HG02623 (cell line): ENCODE measurements around the gene HIGD1B.

ENCODE experiments used
- ATAC-seq: cut with Tn5 transposase; IDR thresholded peaks from one replicate; pipeline ENCODE4 v1.9.1; 2021; ENCODE audit warnings: moderate library complexity; ENCODE audit not compliant: unreplicated experiment

Gene HIGD1B

DNA sequence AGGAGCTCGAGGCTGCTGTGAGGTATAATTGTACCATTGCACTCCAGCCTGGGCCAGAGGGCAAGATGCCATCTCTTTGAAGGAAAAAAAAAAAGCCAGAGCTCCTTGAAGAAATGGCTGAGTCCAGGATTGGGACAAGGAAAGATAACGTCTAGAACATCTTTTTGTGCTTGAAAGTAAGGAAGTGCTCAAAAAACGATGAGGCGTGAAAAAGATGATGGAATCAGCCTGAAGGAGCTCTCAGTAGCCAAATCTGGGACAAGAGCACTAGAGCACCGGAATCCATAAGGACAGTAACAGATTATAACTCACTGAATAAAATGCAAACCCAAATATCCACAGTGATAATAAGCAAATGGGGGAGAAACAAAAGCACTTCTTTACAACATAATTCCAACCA is 29.4 kb downstream of the HIGD1B start:
- no peak for ATAC-seq

GRCh38 chr17:44878627-44879221 is 31.0 kb downstream of the HIGD1B start:
- ATAC-seq: no peak

- no peak for ATAC-seq
These were observed 31.7 kb downstream of the HIGD1B start for GRCh38 chr17:44879376-44879775.

GRCh38 chr17:44880062-44880461 is 32.4 kb downstream of the HIGD1B start:
- ATAC-seq: no peak

GRCh38 chr17:44881145-44881544 is 33.5 kb downstream of the HIGD1B start:
- ATAC-seq: no peak

GRCh38 chr17:44884941-44885340 is 37.3 kb downstream of the HIGD1B start:
- no peak for ATAC-seq

GRCh38 chr17:44887016-44887415 is 39.3 kb downstream of the HIGD1B start:
- ATAC-seq: no peak

DNA sequence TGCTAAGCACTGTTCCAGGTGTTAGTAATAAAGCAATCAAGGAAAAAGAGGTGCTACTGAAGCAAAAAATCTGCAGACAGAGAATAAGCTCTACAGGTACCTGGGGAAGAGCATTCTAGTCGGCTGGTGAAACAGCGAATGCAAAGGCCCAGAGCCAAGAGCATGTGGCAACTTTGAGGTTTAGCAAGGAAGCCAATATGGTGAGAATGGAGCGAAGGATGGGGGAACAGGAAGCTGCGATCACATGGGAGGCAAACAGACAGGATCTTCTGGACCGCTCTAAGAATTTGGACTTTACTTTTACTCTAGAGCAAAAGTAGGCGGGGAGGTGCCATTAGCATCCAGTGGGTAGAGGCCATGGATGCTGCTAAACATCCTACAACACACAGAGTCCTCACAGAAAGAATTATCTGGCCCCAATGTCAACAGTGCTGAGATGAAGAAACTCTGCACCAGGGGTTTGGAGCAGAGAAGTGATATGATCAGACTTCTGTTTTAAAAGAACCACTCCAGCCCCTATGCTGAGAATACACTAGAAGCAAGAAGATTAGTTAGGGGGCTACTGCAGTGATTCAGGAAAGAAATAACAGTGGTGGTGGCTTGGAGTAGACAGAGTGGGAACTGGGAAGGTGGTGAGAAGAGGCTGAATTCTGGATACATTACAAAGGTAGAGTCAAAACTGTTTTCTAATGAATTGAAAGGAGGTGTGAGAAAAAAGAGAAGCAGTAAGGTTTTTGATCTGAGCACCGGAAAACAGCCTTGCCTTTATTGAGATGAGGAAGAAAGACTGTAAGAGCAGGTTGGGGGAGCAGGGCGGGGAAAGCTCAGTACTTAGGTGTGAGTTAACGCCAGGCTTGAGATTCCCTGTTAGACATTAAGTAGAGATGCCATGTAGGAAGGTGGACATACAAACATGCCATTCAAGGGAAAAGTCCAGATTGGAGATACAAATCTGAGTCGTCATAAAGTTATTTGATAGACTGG is 40.6 kb downstream of the HIGD1B start:
- ATAC-seq: no peak

DNA sequence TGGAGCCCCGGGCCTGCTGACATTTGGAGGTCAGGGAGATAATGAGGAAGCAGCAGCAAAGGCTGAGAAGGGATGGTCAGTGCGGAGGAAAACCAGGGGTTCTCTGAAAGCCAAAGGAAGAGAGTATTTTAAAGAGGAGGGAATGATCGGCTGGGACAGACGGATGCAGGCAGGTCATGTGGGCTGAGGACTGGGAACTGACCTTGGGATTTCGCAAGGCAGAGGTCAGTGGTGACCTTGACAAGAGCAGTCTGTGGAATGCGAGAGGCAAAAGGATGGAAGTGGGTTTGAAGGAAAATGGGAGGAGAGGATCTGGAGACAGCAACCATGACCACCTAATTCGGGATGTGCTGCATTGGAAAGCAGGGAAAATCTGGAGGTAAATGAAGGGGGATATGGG is 41.3 kb downstream of the HIGD1B start:
- no peak for ATAC-seq

DNA sequence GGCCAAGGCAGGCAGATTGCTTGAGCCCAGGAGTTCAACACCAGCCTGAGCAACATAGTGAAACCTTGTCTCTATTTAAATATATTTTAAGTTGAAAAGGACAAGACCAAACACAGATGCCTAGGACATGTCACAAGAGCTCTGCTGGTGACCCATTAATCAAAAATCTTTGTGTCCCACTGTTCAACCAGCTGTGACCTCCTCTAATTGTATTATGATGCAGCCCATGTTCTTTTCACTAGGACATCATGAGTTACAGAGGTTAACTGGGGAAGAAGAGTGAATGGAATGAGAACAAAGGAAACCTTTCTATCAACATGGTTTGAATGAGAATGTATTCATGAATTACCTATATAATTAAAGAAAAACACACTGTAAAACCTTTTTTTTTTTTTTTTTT is 44.6 kb downstream of the HIGD1B start:
- ATAC-seq: no peak

DNA sequence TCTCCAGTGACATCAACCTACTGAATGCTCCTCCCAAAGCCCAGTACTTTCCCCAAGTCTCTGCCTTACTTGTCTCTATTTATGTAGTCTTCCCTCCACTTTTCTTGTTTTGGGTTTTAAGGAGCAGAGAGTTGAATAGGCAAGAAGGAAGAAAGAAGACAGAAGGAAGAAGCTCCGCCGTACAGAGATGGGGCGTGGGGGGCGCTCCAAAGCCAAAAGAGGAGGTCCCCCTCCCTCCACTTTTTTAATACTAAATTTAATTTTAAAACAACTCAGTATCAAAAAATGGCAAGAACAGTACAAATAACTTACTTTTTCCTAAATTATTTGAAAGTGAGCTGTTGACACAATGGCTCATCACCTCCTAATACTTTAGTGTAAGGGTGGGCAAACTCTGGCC is 47.0 kb downstream of the HIGD1B start:
- ATAC-seq: no peak

- no peak for ATAC-seq
These were observed 51.0 kb downstream of the HIGD1B start for GRCh38 chr17:44898768-44899073.

- ATAC-seq: peak; percentile 71
These were observed 51.5 kb downstream of the HIGD1B start, which contains the start of gene EFTUD2 for GRCh38 chr17:44899074-44899782. Gene EFTUD2 (minus strand): TSS chr17:44899445. CDS start chr17:44894521, 4,924 bp downstream.
